GM19397 (cell line): ENCODE measurements around the gene ST3GAL4.
A peak's percentile ranks its signal among the peaks of the same experiment; 100 is the strongest.
"Not testable (repeated sequence)": the region's sequence is repeated elsewhere in the genome, so short reads cannot be mapped to it uniquely, and the experiment has no call there.

Experiments
- ATAC-seq: cut with Tn5 transposase; IDR thresholded peaks from one replicate; pipeline ENCODE4 v1.9.1; 2021; ENCODE audit warnings: mild to moderate bottlenecking, moderate library complexity; ENCODE audit not compliant: unreplicated experiment

The ST3GAL4 gene

DNA sequence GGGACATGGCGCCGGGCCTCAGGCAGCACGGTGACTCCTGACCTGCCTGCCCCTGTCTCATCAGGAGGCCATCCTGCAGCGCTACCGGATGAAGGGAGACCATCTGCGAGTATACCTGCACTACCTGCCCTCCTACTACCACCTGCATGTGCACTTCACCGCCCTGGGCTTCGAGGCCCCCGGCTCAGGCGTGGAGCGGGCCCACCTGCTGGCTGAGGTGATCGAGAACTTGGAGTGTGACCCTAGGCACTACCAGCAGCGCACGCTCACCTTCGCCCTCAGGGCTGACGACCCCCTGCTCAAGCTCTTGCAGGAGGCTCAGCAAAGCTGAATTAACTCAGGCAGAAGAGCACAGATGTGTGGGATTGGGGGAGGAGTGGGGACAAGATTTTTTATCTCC lies 10.2 kb upstream of the ST3GAL4 start:
- ATAC-seq, result no peak

DNA sequence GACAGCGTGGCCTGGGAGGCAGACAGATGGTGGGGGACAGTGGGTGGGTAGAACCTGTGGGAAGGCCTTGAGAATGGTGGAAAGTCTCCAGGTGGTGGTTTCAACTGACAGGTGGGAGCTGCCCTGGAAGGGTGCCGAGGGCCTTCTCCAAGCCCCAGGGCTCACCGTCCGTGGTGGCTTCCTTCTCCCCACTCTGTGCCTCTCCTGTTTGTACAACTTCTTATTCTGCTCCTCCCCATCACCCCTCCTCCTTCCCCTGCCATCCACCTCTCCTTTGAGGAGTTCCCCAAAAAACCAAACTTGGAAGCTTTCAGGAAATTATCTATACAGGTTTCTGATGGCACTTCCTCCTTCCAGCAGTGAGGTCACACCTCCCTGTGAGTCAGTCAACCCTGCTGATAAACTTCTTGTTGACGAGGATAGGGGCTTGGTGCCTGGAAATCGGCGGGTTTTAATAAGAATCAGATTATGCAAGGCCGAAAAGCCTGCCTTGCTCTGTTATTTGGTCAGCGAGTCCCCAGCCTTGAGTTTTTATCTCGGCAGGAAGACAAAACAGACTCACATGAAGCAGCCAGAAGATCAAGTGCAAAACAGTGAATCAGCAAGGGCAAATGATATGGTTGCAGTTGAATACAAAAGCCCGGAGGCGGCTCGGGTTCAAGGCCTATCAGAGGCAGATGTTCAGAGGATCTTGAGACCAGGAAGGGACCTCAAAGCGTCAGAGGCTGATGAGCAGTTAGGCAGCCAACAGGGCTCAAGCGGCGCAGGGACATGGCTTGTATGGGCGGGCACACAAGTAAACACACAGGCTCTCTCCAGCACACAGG lies 9.5 kb upstream of the ST3GAL4 start:
- ATAC-seq, result no peak

DNA sequence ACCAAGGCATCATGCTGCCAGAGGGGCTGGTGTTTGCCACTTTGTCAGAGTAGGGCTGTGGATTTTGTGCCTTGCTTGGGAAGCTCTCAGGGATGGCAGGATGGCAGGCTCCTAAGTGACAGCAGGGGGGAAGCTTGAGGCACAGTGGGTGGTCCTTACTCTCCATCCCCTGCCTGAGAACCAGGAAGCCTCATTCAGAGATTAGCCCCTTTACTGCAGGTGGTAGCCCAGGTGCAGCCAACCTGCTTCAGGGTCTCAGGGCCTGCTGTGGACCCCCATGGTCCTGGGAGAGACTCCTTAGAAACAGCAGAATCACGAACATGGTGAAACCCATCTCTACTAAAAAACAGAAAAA lies 8.9 kb upstream of the ST3GAL4 start:
- no peak for ATAC-seq

DNA sequence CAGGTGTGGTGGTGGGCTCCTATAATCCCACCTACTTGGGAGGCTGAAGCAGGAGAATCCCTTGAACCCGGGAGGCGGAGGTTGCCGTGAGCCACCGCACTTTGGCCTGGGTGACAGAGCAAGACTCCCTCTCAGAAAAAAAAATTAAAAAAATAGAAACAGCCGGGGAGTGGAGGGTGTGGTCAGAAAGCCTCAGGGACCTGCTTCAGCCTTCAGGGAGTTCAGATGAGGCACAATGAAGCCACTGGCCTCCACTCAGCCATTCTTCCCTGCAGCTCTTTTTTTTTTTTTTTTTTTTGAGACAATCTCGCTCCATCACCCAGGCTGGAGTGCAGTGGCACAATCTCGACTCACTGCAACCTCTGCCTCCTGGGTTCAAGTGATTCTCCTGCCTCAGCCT lies 8.5 kb upstream of the ST3GAL4 start:
- not testable (repeated sequence) for ATAC-seq

DNA sequence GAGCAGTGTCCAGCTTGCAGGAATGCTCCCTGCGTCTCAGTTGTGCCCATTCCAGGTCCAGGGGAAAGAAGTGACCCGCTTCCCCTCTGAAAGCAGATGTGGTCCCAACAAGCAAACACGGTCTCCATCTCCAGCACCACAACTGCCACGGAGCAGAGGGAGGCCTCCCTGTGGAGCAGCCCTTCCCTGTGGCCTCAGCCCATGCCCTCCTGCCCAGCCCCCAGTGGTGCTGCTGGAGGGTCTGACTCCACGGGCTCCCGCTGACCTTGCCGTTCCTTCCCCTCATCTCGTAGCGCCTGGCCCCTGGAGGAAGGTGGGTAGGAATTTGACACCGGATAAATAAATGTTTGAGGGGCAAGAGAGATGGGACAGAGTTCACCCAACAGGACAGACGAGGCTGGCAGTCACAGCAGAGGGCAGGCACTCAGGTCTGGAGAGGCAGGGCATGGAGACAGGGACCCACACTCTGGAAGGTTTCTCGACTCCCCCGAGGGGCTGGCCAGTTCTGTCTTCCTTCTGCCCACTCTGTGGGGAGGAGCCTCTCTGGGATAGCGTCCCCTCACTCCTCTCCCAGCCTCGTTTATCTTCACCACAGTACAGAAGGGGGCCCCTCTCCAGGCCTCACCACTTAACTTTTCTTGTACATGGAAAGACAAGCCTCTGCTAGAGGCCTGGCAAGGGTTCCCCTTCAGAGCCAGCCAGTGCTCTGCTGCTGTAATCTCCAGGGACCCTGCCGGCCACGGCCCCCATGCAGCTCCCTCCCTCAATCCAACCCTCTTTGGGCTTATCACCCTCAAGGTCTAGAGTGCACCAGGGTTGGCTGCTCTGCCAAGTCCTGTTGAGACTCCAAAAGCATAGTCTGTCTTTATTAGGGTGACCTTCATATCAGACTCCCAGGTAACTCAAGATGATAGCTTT lies 7.5 kb upstream of the ST3GAL4 start:
- ATAC-seq, result no peak

DNA sequence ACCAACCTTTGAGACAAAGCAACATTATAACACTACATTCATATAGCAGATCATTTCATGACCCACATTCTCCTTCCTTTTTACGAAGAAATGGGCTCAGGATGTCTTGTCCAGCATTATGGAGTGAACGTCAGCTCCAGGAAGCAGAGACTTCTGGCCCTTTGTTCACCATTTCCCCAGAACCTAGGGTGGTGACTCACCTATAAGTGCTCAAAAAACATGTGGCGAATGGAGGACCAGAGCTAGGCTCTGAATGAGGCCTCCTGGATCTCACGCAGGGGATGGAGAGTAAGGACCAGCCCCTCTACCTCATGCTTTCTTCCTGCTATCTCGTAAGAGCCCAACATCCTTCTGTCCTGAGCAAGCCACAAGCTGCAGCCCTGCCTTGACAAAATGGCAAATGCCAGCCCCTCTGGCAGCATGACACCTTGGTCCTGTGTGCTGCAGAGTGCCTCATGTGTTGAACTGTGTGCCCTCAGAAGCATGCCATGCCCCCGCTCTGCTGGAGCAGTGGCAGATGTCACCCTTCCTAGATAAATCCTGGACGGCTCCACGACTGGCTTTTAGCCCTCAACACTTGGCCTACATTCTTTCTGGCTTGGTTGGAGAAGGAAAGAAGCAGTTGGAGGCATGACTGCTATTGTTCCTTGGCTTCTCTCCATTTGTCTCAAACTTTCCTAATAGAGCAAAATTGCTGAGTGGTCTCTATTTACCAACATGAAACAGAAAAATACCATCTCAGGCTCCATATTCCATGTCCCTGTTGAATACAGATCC lies 6.5 kb upstream of the ST3GAL4 start:
- no peak for ATAC-seq

DNA sequence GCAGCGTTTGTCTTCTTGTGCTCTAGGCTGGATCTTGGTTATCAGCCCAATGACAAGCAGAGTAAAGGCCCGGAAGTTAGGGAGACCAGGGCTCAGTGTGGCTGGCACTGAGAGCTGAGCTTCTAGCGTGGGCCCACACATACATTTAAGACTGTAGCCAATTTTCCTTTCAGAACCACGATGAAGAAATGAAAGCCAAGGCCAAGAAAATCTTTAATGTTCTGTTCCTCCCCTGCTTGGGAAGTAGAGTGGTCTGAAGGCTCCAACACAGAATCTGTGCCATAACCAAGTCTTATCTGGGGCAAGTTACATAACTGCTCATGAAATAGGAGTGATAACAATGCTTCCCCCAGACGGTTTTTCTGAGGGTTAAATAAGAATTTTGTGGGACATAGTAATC lies 4.7 kb upstream of the ST3GAL4 start:
- no peak for ATAC-seq

DNA sequence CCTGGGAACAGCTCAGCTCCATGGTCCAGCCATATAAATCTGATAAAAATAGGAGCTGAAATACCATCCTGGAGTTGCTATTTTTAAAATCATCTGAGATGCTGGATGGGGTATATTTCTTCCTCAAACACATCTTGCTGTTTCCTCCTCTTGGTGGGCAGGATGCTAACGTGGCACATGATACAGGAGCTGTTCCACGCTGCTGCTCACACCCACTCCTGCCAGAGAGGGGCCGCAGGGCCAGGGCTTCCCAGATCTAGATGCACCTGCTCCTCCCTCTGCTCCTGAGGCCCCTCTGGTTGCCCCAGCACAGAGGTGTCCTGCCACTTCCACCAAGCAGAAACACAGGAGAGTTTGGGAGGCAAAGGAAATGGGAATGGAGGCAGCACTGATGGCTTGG lies 3.3 kb upstream of the ST3GAL4 start:
- ATAC-seq, result no peak

DNA sequence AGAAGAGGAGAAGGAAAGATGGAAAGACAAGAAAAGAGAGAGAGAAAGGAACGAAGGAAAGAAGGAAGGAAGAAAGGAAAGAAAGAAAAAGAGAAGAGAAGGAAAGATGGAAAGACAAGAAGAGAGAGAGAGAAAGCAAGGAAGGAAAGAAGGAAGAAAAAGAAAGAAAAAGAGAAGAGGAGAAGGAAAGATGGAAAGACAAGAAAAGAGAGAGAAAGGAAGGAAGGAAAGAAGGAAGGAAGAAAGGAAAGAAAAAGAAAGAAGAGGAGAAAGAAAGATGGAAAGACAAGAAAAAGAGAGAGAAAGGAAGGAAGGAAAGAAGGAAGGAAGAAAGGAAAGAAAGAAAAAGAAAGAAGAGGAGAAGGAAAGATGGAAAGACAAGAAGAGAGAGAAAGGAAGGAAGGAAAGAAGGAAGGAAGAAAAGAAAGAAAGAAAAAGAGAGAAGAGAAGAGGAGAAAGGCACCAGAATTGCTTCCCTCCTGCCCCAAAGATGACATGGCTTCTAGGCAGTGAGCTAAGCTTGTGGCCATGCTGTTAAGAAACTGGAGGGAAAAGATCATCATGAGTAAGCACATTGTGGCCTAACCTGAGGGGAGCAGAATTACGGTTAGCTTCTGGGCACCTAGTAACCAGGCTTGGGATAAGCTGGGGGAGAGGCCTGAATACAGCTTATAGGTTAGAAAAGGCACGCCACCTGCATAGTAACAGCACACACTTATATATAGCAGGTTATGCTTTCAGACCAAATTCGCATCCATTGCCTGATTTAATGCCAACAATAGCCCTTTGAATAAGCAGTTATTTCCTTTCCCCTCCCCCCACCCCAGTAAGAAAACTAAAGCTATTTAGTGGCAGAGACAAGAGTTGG lies 2.3 kb upstream of the ST3GAL4 start:
- ATAC-seq, result no peak

DNA sequence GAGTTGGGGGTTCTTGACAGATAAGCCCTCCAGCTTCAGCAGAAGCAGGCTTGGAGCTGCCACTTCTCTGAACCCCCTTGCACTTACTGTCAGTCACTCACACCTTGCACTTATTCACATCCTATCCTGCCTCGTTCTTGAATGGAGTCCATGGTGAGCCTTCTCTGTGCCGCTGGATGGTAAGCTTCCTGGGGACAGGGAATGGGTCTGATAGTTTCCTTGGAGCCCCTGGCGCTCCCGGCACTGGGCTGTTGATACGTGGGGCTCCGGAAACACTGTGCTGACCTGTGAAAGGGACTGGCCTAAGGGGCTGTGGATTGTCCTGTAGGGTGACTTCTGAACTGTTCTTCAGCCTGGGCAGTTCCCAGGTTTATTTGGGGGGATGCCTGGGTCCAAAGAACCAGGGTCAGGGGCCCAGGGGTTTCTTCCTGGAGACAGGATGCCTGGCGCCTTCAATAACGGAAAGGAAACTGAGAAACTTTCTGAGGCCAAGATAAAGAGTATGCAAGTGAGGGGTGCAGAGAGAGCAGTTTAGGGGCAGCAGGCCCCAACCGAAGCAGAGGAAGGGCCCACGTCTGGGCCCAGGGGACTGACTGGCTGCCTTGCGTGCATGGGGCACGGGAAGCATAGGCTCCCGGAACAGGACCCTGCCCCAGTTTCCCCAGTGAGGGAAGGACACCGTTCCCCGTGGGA lies 709 bp upstream of the ST3GAL4 start:
- peak; percentile 19 for ATAC-seq

DNA sequence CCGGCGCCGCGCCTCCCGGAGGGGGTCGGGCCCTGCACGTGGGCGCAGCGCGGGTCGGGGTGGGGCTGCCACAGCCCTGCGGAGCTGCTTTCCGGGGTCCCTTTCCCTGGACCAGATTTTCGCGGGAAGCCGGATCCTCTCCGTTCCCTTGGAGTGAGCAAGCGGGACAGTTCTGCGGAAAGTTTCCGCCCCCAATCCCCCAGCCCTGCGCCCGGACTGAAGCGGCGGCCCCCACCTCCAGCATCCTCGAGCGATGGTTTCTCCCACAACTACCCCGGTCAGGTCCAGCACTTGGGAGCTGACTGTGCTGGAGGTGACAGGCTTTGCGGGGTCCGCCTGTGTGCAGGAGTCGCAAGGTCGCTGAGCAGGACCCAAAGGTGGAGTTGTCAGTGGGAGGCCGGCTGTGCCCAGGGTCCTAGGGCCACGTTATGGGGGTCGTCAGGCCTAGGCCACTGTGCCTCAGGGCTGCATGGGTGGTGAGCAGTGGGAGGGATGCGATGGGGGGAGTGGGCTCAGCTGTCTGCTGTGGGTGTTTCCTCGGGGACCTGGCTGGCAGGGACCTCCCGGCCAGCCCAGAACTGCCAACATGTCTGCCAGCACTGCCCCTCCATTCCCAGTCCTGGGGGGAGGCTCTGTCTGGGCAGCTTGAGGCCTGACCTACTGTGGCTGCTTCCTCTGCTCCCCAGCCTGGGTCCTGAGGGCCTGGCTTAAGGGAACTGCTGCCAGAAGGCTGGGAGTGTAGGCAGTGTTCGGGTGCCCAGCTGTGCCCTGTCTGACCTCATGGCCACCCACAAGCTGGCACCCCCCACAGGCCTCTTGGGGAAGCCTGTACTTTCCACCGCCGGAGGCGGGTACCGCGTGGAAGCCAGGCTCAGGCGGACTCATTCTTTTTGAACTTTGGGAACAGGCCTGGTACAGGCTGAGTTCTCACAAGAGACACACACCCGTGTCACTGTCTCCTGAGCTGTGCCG lies 726 bp downstream of the ST3GAL4 start:
- peak; percentile 15 for ATAC-seq

DNA sequence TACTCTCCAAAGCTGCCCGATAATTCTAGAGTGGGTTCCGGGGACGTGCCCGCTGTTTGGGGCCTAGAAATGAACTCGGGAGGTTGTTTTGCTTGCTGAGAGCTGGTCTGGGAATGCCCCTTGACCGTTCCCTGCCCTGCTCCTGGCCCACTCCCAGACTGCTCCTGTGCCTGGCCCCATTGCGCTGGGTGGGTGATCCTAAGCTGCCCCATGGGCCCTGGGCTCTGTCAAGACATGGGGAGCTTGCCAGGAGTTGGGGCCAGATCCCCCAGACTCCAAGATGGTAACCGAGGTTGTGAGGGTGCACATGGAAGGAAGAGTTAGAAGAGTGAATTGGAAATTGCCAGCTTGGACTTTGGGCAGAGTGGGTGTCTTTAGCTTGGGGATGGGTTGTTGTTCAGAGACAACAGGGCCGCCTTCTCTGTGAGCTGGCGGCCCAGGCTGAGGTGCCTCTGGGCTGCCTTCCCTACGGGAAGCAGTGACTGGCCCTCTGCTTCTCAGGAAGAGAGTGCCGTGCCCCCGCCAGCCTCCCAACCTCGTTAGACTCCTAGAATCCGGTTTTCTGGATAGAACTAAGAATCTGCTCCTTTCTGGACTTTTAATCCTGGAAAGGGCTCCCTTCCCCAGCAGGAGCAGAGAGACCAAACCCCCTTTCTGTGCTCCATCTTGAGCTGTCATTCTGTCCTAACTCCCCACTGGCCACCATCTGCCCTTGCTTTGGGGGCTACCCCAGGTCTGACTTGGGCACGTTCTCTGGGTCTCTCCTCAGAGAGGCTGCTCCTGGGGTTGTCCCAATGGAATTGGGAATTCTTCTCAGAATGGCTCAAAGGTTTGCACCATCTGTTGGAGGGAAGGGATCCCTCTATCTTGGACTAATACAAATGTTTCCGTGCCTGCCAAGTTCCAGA lies 1.8 kb downstream of the ST3GAL4 start:
- no peak for ATAC-seq

DNA sequence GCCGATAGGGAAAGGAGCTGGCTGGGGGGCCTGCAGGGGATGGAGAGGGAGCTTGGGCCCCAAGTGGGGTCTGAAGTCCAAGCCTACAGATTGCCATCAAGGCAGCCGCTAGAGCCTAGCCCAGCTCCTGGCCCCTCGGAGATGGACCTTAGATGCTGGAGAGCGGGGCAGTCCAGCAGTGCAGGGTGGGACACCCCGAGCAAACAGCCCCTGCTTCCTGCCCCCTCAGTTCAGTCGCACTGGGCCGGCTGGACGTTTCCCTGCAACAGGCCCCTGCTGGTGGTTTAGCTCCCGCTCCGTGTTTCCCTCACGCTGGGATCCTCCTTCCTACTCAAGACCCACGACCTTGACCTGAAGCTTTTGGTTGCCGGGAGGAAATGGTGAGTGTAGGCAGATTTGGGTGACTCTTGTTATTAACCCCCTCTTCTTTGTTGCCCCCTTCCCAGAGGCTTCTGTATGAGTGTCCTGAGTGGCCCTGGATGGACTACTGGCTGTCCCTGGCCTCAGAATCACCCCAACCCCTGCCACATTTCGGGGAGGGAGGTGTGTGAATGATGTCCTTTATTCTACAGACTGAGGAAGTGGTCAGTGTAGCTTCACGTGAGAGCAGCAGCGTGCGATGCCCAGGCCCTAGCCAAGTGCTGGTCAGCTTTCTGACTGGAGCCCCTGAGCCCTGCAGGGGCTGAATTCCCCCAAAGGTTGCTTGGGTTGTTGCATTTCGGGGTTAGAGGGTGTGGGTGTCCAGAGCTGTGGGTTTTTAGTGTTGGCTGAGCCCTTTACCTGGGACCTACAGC lies 2.7 kb downstream of the ST3GAL4 start:
- ATAC-seq, result no peak

DNA sequence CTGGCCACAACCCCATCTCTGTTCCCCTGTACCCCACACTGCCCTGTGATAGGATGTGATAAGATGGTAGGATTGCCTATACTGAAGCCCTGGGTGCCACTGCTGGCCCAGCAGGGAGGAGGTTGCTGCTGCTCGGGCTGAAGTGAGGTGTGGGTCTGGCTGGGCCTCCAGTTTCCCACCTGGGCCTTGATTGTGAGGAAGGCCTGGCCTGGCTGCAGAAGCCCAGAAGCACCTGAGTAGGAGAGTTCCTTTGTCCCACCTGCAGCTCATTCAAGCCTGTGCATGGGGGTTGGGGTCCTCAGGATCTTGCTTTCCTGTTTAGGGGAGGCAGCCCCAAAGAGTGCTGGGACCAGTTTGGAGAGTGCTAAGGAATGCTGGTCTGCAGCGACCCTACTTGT lies 3.3 kb downstream of the ST3GAL4 start:
- no peak for ATAC-seq

DNA sequence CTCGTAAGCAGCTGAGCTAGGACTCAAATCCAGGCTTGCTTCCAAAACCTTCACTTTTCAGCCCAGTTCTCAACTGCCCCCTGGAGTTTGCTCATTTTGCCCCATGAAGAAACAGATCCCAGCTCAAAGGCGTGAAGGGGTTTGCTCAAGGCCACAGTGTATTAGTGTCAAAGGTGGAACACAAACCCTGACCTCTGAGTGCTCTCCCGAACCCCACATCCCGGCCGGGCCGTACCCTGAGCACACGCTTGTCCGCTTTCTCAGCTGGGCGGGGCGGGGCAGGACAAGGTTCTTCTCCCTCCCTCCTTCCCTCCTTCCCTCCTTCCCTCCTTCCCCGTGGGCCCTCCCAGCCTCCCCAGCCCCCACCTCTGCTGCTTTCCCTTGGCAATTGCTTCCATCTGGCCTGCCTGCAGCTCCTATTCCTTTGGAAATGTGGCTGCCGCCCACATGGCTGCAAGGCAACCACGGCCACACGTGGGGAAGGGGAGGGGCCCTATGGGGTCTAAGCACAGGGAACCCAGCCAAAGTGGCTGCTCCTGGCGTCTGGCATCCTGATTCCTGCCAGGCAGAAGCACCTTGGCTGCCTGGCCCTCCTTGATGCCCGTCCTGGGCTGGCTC lies 4.1 kb downstream of the ST3GAL4 start:
- ATAC-seq, result no peak

DNA sequence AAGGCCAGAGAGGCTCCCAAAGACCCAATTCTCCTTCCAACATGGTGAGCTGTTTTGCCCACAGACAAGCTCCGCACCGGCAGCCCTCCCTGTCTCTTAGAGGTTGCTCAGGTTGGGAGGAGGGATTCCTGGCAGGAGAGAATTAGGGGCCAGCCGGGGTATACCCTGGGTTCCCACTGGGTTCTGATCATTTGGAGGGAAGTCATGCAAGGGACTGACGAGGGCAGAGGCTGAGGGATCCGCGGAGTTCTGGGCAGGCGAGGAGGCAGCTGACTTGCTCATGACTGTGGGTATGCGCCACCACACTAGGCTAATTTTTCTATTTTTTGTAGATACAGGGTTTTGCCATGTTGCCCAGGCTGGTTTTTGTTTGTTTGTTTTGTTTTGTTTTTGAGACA lies 4.6 kb downstream of the ST3GAL4 start:
- ATAC-seq, result no peak
